Heart left ventricle (tissue), 16 donors: Measurements from ENCODE around the gene COL4A5. TPM values are rescaled to one million over a fixed set of nuclear protein-coding genes. Genes with fewer than 3 reads are reported as not detected.

Experiments used
- ATAC-seq, 4 donors: fragments of 200-7000 bp; cut with Tn5 transposase; one replicate each; pipeline ENCODE4 v1.9.1; 2020 to 2022; ENCODE audit warnings: moderate library complexity in 4 of 4, mild to moderate bottlenecking in 3 of 4, moderate number of reproducible peaks in 1 of 4
- DNase-seq, 5 donors: peaks; one replicate each; pipeline ENCODE4 v3.0.0-alpha.2; 2020
- H3K27ac ChIP-seq, 12 donors: fragments of 200-600 bp; sonication (generic) in 4 of 12; one replicate each; pipeline versions ENCODE4 v1.5.0 to v1.8.0; 2016 to 2022; ENCODE audit warnings: mild to moderate bottlenecking in 2 of 12
- H3K27me3 ChIP-seq, 9 donors: fragments of 200-600 bp; sonication (generic) in 2 of 9; one replicate each; pipeline versions ENCODE4 v1.5.1 to v1.8.0; 2016 to 2022; ENCODE audit warnings: mild to moderate bottlenecking in 3 of 9
- H3K36me3 ChIP-seq, 9 donors: fragments of 200-600 bp; sonication (generic) in 2 of 9; one replicate each; pipeline versions ENCODE4 v1.5.0 to v1.8.0; 2018 to 2022; ENCODE audit warnings: mild to moderate bottlenecking in 2 of 9
- H3K4me1 ChIP-seq, 12 donors: fragments of 200-600 bp; sonication (generic) in 4 of 12; one replicate each; pipeline versions ENCODE4 v1.5.0 to v1.8.0; 2016 to 2022; ENCODE audit warnings: mild to moderate bottlenecking in 3 of 12
- H3K4me3 ChIP-seq, 12 donors: fragments of 200-600 bp; sonication (generic) in 4 of 12; one replicate each; pipeline versions ENCODE4 v1.5.0 to v1.8.0; 2017 to 2022; ENCODE audit warnings: mild to moderate bottlenecking in 9 of 12, moderate library complexity in 4 of 12
- H3K9me3 ChIP-seq, 12 donors: fragments of 200-600 bp; sonication (generic) in 4 of 12; one replicate each; pipeline versions ENCODE4 v1.5.0 to v1.8.0; 2016 to 2022; ENCODE audit warnings: mild to moderate bottlenecking in 1 of 12
- CTCF ChIP-seq, 12 donors: fragments of 200-600 bp; sonication (generic) in 4 of 12; IDR thresholded peaks; one replicate each; pipeline versions ENCODE4 v1.5.0 to v1.8.0; 2018 to 2022; ENCODE audit warnings: antibody characterized with exemption in 12 of 12, mild to moderate bottlenecking in 5 of 12
- POLR2A ChIP-seq, 2 donors: fragments of 450-650 bp; IDR thresholded peaks; one replicate each; pipeline ENCODE4 v1.6.1; 2017; ENCODE audit warnings: antibody characterized with exemption in 2 of 2, mild to moderate bottlenecking in 2 of 2, moderate library complexity in 2 of 2
- WGBS, 4 donors: extraction: QIAGEN DNeasy Blood & Tissue Kit in 2 of 4; methylation state at CpG; one replicate each; pipeline versions ENCODE4 v1.1.5 to v1.1.7; 2013 to 2018; 5-methylcytosine and 5-hydroxymethylcytosine counted together
- intact Hi-C, 10 donors: fragments of 100-400 bp; cut with DNase I; formaldehyde crosslinking; loops; one replicate each; pipeline versions ENCODE4 v1.11.1 to v1.14.2; 2022
- polyA plus RNA-seq, 2 donors: library from polyadenylated mRNA; stranded (reverse); fragments of 200-250 nt; gene quantifications; one replicate each; pipeline ENCODE4 v1.2.3, GENCODE V29; 2013
- total RNA-seq, 9 donors: library from RNA; depleted of rRNA in 2 of 9; stranded (reverse); fragments of >200 nt in 2 of 9; fragmentation: NEBNext Ultra II Directional in 3 of 9; extraction: Animal tissue kit (Norgen Biotek cat#: 25700) in 3 of 9; gene quantifications; one replicate each; pipeline versions ENCODE4 v1.1.0 to v1.2.4, GENCODE V29; 2016 to 2023
- donor health status: ischemic (EF 13 %, LVEDD 7.1; RV severe dilation, severe dysfunction).
- donor health status: healthy with polysubstance abuse.
- donor health status: DM: no; HTN: yes; CAD: no.
- donor health status: DM: no; HTN: no; CAD: no.
- donor health status: ischemic (EF 25% LVEDD 6.9; RV normal size, moderate dysfunction).
- donor health status: ischemic (EF 25% LVEDD 5.7; RV mildly dilated, moderate dysfunction).
- donor health status: healthy.
- donor health status: DM: yes; HTN: yes; CAD: no.
- donor health status: ischemic (EF 35%, LVEDD 5.7; RV mildly dilated, moderate dysfunction).
- donor health status: nonischemic (EF 11% LVEDD 7.7; RV severe dilation, severe dysfunction).
- donor health status: DM: yes; HTN: yes; CAD: no.
- donor health status: PGD.
- donor health status: ischemic (EF 29% LVEDD 5.4; RV normal size, mild dysfunction).
- donor health status: nonischemic (EF 23%, LVEDD 6.1; RV moderate dilation, normal function).

COL4A5 gene
- total and polyA plus RNA-seq, 11 donors: 4.0 to 12.7 (median 7.7) TPM

GRCh38 chrX:108696690-108697089 lies 257.1 kb downstream of the COL4A5 start:
- Histone ChIP-seq H3K27me3 (no peaks in the 10 kb centered on the region), H3K9me3 (no peaks in the 10 kb centered on the region), H3K4me1 (no peaks in the 10 kb centered on the region), H3K36me3 (peaks cover 0 to 12% (median 0%) of the 10 kb centered on the region in 9 donors), H3K4me3 (no peak overlapping the region), H3K27ac (no peak overlapping the region)
- ATAC-seq (no peak), DNase-seq (no peak)
- 75 to 93% (median 84%) methylated on average over 3 of the region's 3 CpGs for WGBS, 4 donors
- intact Hi-C loops: loop anchor here in 4 of 10 donors (5.0 to 10.0 kb wide), 3 partner anchors 688 to 781 kb away; no protein-coding TSS in a partner anchor
- TF ChIP-seq CTCF (IDR thresholded peaks at IDR 0.05) (no peak), POLR2A (IDR thresholded peaks at IDR 0.05) (no peak)

GRCh38 chrX:108699368-108699767 lies 259.7 kb downstream of the COL4A5 start:
- DNase-seq: no peak
- Histone ChIP-seq H3K4me3 (no peak overlapping the region), H3K27ac (no peak overlapping the region), H3K36me3 (peaks cover 0 to 9% (median 0%) of the 10 kb centered on the region in 9 donors), H3K9me3 (no peaks in the 10 kb centered on the region), H3K4me1 (no peaks in the 10 kb centered on the region), H3K27me3 (no peaks in the 10 kb centered on the region)
- intact Hi-C loops: loop anchor here in 4 of 10 donors (5.0 to 10.0 kb wide), 3 partner anchors 685 to 778 kb away; no protein-coding TSS in a partner anchor
- no peak for TF ChIP-seq POLR2A (IDR thresholded peaks at IDR 0.05)
- TF ChIP-seq CTCF (IDR thresholded peaks at IDR 0.05): peak in 6 of 12 donors; percentile 16 to 34 (median 30)
- 14 to 41% (median 28%) methylated on average over 1 of the region's 1 CpG for WGBS, 4 donors
- no peak for ATAC-seq

GRCh38 chrX:108701633-108702032 lies 262.0 kb downstream of the COL4A5 start:
- TF ChIP-seq POLR2A (IDR thresholded peaks at IDR 0.05) (no peak), CTCF (IDR thresholded peaks at IDR 0.05) (no peak)
- H3K36me3 ChIP-seq: peaks cover 0 to 3% (median 0%) of the 10 kb centered on the region in 9 donors
- 78 to 94% (median 84%) methylated on average over 2 of the region's 2 CpGs for WGBS, 4 donors
- DNase-seq (no peak), ATAC-seq (no peak)
- H3K27ac ChIP-seq: no peak overlapping the region
- no peaks in the 10 kb centered on the region for H3K4me1 ChIP-seq
- no peaks in the 10 kb centered on the region for H3K27me3 ChIP-seq
- intact Hi-C loops: loop anchor here in 1 of 10 donors (10.0 kb wide), 1 partner anchor 773 kb away; no protein-coding TSS in a partner anchor
- no peak overlapping the region for H3K4me3 ChIP-seq
- H3K9me3 ChIP-seq: no peaks in the 10 kb centered on the region

GRCh38 chrX:108702530-108702929 lies 262.9 kb downstream of the COL4A5 start:
- DNase-seq: no peak
- H3K4me3 ChIP-seq: no peak overlapping the region
- WGBS, 4 donors: 7 to 11% (median 10%) methylated on average over 1 of the region's 1 CpG
- no peaks in the 10 kb centered on the region for H3K9me3 ChIP-seq
- no peak for ATAC-seq
- H3K27me3 ChIP-seq: no peaks in the 10 kb centered on the region
- no peaks in the 10 kb centered on the region for H3K36me3 ChIP-seq
- H3K27ac ChIP-seq: no peak overlapping the region
- intact Hi-C loops: loop anchor here in 1 of 10 donors (10.0 kb wide), 1 partner anchor 772 kb away; no protein-coding TSS in a partner anchor
- no peak for TF ChIP-seq POLR2A (IDR thresholded peaks at IDR 0.05)
- no peak for TF ChIP-seq CTCF (IDR thresholded peaks at IDR 0.05)
- H3K4me1 ChIP-seq: no peaks in the 10 kb centered on the region
